HL-60/S4 treated with retinoic acid at 250 ng/mL for 4 days and 3 days (cell line): ENCODE data around the gene CPE.
"Not testable (repeated sequence)": the region's sequence is repeated elsewhere in the genome, so short reads cannot be mapped to it uniquely, and the experiment has no call there.

Experiments used
- in situ Hi-C: fragments of 300-500 bp; cut with MboI; formaldehyde crosslinking; loops from 2 replicates; pipeline ENCODE4 v1.7.0; 2022; ENCODE audit warnings: low sequenced_read_pairs

CPE gene

DNA sequence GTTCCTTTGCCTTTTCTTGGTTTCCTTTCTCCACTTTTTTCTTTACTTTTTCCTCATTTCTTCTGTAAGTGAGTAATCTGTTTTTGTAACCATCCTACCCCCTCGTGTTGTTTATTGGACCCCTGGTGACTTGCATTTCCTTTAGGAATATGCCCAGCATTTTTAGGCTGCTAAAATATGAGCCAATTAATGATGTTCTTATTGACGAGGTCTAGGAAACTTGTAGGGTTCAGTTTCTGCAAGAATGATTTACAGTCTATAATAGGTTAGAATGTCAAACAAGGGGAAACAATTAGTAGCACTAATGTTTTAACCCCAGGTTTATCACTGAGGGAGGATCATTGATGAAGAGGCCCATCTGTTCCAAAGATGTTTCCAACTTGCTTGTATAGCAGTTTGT is 79.0 kb downstream of the CPE start:
- in situ Hi-C loops, result no loop called here

DNA sequence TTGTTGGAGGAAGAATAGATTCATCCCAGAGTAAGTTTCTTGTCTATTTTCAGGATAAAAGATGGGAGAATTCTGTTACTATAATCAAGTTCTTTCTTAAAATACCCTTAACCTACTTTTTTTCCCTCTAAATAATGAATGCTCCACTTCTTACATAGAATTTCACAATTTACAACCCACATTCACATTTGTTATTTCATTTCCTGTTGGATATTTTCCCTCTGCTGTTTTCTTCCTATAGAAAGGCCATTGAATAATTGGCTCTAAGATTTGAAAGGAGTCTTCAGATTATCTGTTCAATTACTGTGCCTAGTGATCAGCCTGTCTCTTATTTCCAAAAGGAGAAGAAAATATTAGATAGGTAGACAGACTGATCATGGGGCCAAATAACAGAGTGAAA is 79.7 kb downstream of the CPE start:
- in situ Hi-C loops, result no loop called here

DNA sequence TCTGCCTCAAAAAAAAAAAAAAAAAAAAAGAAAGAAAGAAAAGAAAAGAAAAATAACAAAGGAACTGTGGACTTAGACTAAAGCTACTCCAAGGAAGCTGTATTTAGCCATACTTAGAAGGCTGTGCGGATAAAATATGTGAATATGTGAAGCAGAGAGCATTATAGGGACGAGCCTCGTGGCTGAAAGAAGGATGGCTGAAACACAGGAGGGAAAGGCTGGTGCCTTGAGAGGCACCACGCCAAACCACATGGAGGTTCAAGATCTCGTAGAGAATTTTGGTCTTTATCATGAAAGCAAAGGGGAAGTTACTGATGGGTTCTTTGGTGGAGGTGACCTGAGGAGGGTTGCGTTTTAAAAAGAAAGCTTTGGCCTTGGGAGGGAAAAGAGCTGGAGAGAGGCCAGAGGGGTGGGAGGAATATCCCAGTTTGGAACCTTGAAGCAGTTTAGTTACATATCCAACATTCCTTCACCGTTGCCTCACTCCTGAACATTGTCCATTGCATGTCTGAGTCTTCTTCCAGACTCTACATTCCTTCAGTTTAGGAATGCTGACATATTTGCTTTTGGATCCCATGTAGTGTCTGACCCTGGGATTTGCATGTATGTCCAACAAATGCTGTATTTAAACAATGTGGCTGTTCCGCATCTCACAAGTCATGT is 82.5 kb downstream of the CPE start:
- in situ Hi-C loops, result loop anchor here (10.0 kb wide), 1 partner anchor 336 kb away; no protein-coding TSS in a partner anchor

DNA sequence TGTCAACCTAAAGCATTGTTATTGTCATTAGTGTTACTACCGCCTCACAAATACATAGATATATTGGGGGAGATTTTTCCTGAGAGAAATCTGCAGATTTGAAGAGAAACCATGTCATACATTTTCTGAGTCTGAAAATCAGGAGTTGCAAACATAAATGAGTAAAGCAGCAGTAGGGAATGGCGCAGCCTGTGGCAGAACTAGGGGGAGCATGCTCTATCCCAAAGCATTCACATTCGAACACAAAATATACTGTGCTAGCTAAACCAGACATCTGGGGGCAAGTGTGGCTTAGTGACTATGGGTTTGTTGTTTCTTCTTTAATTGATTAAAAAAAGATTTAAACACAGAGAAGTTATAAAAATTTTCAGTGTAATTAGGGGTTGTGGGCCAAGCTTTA is 83.2 kb downstream of the CPE start:
- in situ Hi-C loops, result loop anchor here (10.0 kb wide), 1 partner anchor 337 kb away; no protein-coding TSS in a partner anchor

DNA sequence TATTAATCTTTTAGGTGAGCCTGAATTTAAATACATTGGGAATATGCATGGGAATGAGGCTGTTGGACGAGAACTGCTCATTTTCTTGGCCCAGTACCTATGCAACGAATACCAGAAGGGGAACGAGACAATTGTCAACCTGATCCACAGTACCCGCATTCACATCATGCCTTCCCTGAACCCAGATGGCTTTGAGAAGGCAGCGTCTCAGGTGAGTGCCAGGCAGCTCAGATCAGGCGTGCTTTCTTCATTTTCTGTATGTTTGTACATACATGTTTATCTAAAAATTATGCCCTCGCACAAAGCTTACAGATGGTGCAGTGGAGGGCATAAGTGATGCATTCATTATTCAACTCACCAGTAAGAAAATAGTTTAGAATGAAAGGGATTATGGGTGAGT is 85.6 kb downstream of the CPE start:
- in situ Hi-C loops, result loop anchor here (10.0 kb wide), 1 partner anchor 340 kb away; no protein-coding TSS in a partner anchor

DNA sequence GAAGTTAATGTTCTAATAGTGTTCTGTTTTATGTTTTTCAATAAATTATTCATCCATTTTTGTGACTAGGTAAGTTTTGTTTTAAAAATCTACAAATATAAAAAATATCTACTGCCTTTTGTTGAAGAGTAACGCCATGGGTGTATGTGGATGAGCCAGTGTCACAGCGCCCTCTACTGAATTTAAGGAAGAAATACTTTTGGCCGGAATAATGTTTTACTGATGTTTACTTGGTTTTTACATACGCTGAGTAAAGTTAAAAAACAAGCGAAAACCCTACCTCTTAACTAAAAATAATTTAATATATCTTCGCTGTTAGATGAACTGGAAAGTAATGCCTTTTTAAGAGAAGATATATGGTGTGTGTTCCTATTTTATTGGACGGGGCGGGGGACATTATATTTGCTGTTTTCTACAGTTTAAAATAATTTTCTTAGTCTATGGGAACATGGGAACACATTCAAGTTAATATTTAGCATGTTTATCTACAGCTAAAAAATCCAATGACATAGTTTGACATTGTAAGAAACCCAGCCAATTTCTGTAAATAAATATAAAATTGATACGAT is 86.1 kb downstream of the CPE start:
- in situ Hi-C loops, result loop anchor here (10.0 kb wide), 1 partner anchor 340 kb away; no protein-coding TSS in a partner anchor

DNA sequence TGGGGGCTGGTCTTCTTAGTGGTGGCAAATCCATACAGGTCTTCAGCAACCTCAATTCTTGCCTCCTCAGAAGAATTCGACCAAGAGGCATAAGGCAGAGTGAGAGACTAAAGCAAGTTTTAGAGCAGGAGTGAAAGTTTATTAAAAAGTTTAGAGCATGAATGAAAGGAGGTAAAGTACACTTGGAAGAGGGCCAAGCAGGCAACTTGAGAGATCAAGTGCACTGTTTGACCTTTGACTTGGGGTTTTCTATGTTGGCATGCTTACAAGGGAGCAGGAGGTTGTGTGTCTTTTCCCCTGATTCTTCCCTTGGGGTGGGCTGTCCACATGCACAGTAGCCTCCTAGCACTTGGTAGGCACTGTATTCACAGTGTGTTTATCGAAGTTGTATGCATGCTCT is 91.2 kb downstream of the CPE start:
- in situ Hi-C loops, result no loop called here

DNA sequence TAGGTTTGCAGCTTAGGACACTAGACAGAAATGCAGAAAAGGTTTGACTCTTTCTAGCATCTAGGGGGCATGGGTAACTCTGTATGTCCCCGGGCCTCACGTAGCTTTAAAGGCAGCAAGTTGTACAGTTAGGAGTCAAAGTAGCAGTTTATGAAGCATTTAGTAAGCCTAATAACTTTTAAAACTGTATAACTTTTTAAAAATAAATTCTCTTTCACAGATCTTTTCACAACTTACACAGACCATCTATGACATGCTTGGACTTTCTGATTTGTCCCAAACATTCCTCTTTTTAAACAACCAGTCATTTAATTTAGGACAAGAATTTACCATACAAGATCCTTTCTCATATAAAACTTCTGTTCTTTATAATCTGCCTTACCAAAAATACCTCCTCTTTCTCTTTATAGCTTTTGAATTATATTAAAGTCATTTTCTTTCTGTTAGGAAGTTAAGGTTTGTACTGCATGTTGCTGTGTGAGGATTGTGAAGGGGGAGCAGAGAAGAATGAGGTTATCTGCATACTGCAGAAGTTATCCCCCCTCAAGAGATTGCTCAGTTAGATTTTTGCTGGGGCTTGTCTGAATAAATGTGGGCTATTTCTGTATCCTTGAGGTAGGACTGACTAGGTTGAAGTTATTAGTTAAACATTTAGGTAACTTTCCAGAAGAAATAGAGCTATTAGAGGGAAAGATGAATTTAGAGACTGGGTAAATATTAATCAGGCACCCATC is 94.3 kb downstream of the CPE start:
- in situ Hi-C loops, result no loop called here

DNA sequence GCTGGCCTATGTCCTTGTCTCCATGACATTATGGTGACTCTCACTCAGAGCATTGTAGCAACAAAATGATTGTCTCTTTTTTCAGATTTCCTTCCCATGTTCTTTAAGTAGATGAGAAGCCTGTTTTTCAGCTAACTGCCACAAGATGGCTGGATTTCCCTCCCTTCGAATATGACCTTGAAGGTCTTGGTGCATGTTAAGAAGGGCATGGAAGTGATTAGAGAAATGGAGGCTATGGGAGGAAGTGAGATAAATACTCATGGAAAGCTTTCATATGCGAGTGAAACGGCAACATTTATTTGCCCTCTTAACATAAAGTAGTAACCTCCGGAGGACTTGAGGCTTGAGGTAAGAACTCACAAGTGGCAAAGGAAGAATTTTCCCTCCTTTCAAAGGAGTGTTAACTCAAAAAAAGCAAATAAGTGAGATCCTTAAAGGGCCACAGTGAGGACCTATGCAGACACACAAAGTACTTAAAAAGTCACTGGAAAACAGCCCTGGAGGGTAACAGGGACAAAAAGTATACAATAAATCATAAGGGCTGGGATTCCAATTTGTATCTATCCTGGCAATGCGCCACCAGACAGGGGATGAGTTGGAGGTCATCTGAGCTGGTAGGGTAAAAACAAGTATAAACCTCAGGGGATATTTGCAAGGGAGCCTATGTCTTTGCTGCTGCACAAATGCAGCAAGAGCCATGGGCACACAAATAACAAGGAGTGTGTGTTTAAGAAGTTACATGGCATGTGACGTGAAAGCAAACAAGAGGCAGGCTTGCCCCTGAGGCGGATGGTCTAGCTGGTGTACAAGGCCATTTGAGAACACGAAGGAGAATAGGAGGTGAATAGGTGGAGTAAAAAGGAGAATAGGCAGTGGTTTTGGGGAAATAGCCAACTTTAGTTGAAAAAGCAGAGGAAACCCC is 96.2 kb downstream of the CPE start:
- in situ Hi-C loops, result no loop called here

DNA sequence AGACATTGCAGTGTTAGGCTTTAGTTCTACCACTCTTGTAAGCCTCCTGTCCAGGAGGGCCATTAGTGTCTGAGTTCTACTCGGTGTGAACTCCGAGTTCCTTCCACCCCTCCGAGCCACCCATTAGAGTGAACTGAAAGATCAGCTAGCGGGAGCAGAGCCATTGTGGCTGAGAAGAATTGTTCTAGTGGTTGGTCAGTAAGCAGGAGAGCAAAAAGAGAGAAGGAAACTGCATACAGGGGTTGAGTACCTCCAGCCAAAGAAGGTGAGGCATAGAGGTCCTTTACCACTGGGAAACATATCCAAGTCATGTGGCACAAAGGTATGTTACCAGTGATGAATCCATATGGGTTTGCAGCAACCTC is 96.9 kb downstream of the CPE start:
- in situ Hi-C loops, result no loop called here

DNA sequence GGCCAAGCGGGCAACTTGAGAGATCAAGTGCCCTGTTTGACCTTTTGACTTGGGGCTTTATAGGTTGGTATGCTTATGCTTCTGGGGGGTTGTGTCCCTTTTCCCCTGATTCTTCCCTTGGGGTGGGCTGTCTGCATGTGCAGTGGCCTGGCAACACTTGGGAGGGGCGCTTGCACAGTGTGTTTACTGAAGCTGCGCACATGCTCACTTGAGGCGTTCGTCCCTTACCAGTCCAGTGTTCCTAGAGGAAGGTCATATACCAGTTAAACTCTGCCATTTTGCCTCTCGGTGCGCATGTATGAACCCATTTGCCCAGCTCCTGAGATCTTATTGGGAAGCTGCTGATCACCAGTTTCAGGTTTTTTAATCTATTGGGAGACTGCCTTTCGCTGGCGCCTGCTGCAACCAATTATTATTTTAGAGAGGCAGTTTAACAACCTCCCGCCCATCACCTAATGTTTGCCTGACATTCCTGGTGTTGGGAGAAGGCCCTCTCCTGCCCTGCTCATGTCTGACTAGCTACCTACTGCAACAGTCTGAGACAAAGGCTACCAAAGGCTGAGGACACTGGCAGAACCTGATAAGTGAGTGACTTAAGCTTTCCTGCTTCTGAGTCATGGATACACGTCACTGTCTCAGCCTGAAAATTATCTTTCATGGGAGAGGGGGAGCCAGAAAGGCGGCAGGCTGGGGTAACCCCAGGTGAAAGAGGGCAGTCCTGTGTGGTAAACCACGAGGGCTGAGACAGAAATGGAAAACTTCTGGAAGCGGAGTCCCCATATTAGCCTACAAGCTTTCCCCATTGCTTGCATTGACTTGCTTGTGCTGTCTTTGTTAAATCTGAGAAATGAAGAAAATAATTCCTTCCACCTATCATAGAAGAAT is 97.6 kb downstream of the CPE start:
- in situ Hi-C loops, result no loop called here

DNA sequence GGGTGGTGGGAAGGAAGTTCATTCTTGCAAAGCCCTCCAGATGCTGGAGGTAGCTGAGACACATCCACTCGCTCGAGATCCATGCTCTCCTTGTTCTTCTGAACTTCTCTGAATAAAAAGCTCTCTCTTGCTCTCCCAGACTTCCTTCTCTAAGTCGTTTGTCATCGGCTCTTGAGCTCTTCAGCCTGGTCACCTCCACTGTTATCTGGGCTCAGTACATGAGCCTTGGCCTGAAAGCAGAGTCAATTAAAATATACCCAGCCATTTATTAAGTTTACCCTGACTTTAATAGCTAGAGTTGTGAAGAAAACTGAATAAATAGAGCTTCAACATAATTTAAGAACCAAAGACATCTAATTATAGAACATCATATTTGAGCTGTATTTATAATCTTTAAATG is 99.0 kb downstream of the CPE start:
- in situ Hi-C loops, result no loop called here

DNA sequence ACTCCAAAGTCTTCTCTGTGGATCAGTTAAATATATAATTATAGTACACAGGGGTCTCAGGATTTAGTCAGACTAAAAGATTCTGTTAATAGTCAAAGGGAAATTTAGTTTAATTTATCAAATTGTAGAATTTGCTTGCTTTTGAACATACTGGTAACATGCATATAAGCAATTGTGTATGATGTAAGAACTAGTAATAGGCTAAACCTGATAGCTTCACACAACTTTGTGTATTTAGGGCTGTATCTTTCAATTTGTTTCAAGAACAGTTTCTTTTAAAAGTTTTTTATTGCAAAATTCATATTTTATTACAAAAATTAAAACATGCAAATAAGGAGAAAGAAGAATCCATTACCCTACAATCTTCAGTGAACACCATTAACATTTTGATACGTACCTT is 99.5 kb downstream of the CPE start:
- in situ Hi-C loops, result no loop called here

DNA sequence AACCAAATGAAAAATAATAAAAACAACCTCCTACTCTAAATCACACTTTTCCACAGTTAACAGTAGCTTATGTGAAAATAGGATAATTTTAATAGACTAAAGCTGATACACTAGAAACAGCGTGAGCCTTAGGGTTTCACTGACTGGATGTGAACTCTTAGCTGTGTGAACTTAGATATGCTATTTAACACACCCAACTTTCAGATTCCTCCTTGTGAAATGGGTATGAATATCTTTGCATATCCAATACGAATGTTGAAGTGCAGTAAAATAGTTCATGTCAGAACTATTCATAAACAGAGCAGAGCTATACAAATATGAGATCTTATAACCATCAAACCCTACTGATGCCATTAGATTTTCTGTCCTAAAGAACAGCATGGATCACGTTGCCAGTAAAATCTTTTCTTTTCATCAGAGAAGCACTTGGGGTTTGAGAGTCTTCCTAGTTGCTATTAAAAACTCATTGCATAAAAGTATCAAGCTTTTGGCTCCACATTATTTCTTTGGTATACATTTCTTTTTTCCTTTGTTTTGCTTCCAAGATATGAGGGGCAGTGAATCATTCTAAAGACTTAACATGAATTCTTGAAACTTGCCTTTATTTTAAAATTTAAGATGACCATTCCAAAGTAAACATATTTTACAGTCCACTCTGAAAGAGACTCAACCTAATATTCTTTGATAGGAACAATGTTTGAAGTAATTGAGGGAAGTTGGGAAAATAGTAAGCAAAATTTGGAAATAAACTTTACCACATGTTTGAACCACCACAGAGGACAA is 102.4 kb downstream of the CPE start:
- in situ Hi-C loops, result no loop called here

DNA sequence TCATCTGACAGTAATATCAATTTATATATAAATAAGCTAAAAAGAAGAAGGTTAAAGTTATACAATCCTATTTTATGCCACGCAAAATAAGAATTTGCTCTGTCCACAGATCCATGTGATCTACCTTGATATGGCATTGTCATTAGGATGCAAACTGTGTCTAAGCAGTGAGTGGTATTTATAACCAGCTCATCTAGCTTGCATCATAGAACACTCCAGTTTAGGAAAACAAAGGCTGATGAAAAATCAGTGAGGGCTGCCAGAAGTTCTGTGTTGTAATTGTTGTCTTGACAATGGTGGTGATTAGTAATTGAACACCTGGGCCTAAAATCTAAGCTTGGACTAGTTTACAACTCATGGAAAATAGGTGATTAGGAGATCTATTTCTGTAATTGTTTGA is 111.0 kb downstream of the CPE start:
- in situ Hi-C loops, result no loop called here

DNA sequence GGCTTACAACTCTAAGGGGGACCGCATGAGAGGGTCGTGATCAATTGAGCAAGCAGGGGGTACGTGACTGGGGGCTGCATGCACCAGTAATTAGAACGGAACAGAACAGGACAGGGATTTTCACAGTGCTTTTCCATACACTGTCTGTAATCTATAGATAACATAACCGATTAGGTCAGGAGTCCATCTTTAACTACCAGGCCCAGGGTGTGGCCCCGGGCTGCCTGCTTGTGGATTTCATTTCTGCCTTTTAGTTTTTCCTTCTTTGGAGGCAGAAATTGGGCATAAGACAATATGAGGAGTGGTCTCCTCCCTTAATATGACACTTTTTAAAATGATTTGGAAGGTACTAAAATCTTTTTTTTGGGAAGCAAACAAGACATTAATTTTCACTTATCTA is 113.8 kb downstream of the CPE start:
- in situ Hi-C loops, result not testable (repeated sequence)

DNA sequence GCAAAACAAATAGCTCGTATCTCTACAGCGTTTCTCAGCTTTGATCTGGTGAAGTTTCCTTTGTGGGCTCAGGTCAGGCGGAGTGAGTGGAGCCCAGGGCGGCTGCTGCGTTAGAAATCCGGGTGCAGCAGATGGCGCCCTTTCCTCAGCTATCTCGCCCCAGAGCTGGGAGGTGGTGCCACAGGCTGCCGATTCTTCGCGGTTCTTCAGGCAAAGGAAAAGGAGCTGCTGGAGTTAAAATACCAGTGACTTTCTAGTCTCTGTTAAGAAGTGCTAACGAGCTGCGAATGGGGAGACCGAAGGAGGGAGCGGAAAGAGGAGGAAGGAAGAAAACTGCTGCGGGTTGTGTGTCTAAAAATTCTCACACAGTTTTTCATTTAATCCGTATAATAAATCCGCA is 114.6 kb downstream of the CPE start:
- in situ Hi-C loops, result no loop called here

DNA sequence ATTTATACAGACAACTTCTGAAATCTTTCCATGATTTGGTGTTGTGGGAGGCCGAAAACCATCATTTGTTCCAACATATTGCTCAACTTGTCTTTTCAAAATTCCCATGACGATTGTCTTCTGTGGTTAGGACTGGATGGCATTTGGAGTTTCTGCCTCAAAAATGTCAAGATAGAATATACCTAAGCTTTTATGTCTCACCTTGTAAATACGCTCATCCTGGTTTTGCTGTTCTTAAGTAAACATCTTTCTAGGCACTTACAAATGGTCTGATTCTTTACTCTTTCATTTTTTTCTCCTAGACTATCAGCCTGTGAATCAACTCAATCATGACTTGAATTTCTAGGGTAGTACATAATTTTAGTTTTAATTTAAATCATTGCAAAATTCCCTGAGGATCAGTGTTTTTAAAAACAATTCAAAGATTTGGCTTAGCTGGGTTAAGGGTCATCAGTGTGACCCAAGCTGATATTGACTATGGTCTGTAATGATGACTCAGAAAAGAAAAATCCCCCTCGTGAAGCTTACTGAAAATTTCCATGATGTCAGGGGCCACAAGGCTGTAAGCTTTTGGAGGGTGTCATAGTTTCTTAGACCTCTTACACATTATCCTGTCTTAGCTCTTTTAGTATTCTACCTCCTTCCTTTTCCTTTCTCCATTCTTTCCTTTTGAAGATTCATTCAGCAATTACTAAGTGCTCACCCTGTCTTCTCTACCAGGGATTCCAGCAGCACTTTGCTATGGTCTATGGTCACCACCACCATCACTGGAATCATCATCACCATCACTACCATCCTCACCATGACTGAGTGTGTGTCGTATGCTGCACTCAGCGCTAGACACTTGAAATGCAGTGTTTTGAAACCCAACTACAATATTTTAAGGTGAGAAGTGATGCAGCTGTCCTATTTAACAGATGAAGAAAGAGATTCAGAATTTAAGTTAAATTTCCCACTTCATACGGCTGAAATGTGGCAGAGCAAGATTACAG is 124.4 kb downstream of the CPE start:
- in situ Hi-C loops, result no loop called here
